Measurements from ENCODE around the gene SSBP3. TPM values are rescaled to one million over a fixed set of nuclear protein-coding genes. Genes with fewer than 3 reads are reported as not detected.

Gene SSBP3
- total and polyA plus RNA-seq, 2 of the 13 experiments (the other 11 are each of a cell fraction or from before 2014, with no cell fraction given) = 8.5 to 17.6 TPM

- no peak for TF ChIP-seq ARID4A (CRISPR knock-in tag; IDR thresholded peaks at IDR 0.05; ENCODE audit: borderline replicate concordance)
- no peak for TF ChIP-seq ZSCAN22 (CRISPR knock-in tag; IDR thresholded peaks at IDR 0.05)
Measured at GRCh38 chr1:54299037-54299436, 107.2 kb downstream of the SSBP3 start (continued).

GRCh38 chr1:54298284-54299033, 107.7 kb downstream of the SSBP3 start:
- Histone ChIP-seq H3K4me1 (ENCODE audit: insufficient read depth, low read length) (peaks cover 20% of the 10 kb centered on the region), H4K20me1 (ENCODE audit: insufficient read depth, low read length) (no peaks in the 10 kb centered on the region), H3K27ac (ENCODE audit: extremely low read length, insufficient read depth, low read length) (no peak overlapping the region), H3K4me3 (replicated peaks in 1 of 3; ENCODE audit: insufficient read depth in 1 of 3, low read depth in 2 of 3, low read length in 3 of 3) (no peak overlapping the region), H3K4me2 (ENCODE audit: low read depth, low read length) (no peak overlapping the region), H3K36me3 (replicated peaks in 1 of 2; ENCODE audit: control insufficient read depth in 1 of 2, insufficient read depth in 2 of 2, low read length in 2 of 2) (no peaks in the 10 kb centered on the region), H3K27me3 (ENCODE audit: control insufficient read depth in 1 of 2, insufficient read depth in 2 of 2, low read length in 2 of 2) (no peaks in the 10 kb centered on the region), H3K79me2 (ENCODE audit: insufficient read depth, low read length) (no peaks in the 10 kb centered on the region), H3K9ac (ENCODE audit: insufficient read depth, low read depth, low read length) (no peak overlapping the region), H2AFZ (ENCODE audit: low read length) (no peak overlapping the region), H3K9me3 (ENCODE audit: low read length) (no peaks in the 10 kb centered on the region)
- in situ Hi-C loops (cut with HindIII; ENCODE audit: extremely low pct_ligation_motif_present, low pct_unique_long_range_greater_than_20kb) = no loop called here
- intact Hi-C loops (cut with micrococcal nuclease; ENCODE audit: unreplicated experiment) = no loop called here
- ATAC-seq = no peak
- WGBS (ENCODE audit: low lambda C conversion rate) = 93% methylated on average over 18 of the region's 20 CpGs
- CTCF ChIA-PET (ENCODE audit: low intra/inter-chr PET ratio, low total read pairs) = no interaction called here
- FAIRE-seq = no peak
- no TSS peak for BruUV-seq (replicated peaks)
- DNase-seq (ENCODE audit: low spot score) = no peak
- POLR2A ChIA-PET = no interaction called here
- no peak for TF ChIP-seq ZNF619 (CRISPR knock-in tag; IDR thresholded peaks at IDR 0.05)
- no peak for TF ChIP-seq ZNF34 (CRISPR knock-in tag; IDR thresholded peaks at IDR 0.05; ENCODE audit: borderline replicate concordance)
- TF ChIP-seq DMAP1 (CRISPR knock-in tag; IDR thresholded peaks at IDR 0.05) = no peak
- no peak for TF ChIP-seq ZNF841 (CRISPR knock-in tag; IDR thresholded peaks at IDR 0.05; ENCODE audit: borderline replicate concordance)
- TF ChIP-seq SNAI1 (CRISPR knock-in tag; IDR thresholded peaks at IDR 0.05; ENCODE audit: borderline replicate concordance) = no peak
- TF ChIP-seq SP1 (IDR thresholded peaks at IDR 0.05) = no peak
- no peak for TF ChIP-seq SP1 (CRISPR knock-in tag; IDR thresholded peaks at IDR 0.05)
- TF ChIP-seq ZNF704 (CRISPR knock-in tag; IDR thresholded peaks at IDR 0.05; ENCODE audit: borderline replicate concordance) = no peak
- no peak for TF ChIP-seq ZBTB34 (CRISPR knock-in tag; IDR thresholded peaks at IDR 0.05)
- no peak for TF ChIP-seq TEAD2 (CRISPR knock-in tag; IDR thresholded peaks at IDR 0.05)
- no peak for TF ChIP-seq ZNF629 (CRISPR knock-in tag; conservative IDR thresholded peaks at IDR 0.05)
- no peak for TF ChIP-seq ZMAT5 (CRISPR knock-in tag; IDR thresholded peaks at IDR 0.05; ENCODE audit: borderline replicate concordance, low read depth)
- no peak for TF ChIP-seq CC2D1A (CRISPR knock-in tag; IDR thresholded peaks at IDR 0.05)
- no peak for TF ChIP-seq ZNF205 (CRISPR knock-in tag; IDR thresholded peaks at IDR 0.05)
- TF ChIP-seq CHD2 (IDR thresholded peaks at IDR 0.05; ENCODE audit: low read depth, low read length) = no peak
